GM23248 (cell line): ENCODE data around the gene MCM3.

Experiments used
- EZH2 ChIP-seq: fragments of 200-600 bp; sonication (generic); IDR thresholded peaks from 2 replicates; pipeline ENCODE4 v1.6.1; 2018; ENCODE audit warnings: antibody characterized with exemption, mild to moderate bottlenecking; ENCODE audit not compliant: insufficient read depth, poor library complexity, severe bottlenecking
- EZH2phosphoT487 ChIP-seq: fragments of 200-600 bp; sonication (generic); IDR thresholded peaks from 2 replicates; pipeline ENCODE4 v1.6.1; 2018; ENCODE audit warnings: antibody characterized with exemption, moderate library complexity, mild to moderate bottlenecking, low read depth; ENCODE audit not compliant: insufficient read depth

DNA sequence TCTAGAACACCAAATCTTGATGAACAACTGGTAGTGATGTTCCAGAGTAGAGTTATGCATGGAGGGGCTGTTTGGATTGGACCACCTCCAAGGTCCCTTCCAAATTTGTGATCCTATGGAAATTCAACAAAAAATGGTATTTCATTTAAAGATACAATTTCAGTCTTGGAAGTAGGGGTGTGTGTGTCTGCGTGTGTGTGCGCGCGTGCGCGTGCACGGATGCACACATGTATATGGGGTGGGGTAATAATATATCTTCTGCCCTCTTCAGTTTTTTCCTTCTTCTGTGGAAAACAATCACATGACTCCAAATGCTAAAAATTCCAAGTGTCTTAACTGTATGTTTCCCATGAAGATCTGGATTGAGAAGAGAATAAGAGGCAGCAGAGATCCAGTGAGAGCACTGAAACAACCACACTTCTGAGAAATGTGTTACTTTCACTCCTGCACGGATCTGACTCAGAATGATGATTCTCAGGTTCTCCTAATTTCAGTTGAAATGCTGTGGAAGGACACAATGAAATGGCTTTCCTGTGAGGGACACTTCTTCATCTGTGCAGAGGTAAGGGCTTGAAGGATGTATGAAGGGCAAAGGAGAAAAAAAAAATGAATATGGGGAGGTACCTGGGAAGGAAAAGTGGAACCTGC is 29.7 kb downstream of the MCM3 start:
- TF ChIP-seq EZH2phosphoT487 = no peak
- no peak for TF ChIP-seq EZH2
